Measurements from ENCODE around the gene DOK3.

GRCh38 chr5:177508221-177508611, 1.4 kb downstream of the DOK3 start:
- no peak for TF ChIP-seq POLR2A (IDR thresholded peaks at IDR 0.05)
- no peak for TF ChIP-seq CTCF (IDR thresholded peaks at IDR 0.05)
